HepG2 (cell line): ENCODE measurements around the gene SMARCB1. TPM values are rescaled to one million over a fixed set of nuclear protein-coding genes. Genes with fewer than 3 reads are reported as not detected.

Source experiments
- ATF7 ChIP-seq, 2 experiments: fragments of 450-650 bp in 1 of 2; sonication (generic) in 1 of 2; formaldehyde crosslinking in 1 of 2; IDR thresholded peaks; 2 replicates each; pipeline versions ENCODE4 v1.4.0 to v1.6.1; 2016 to 2020; ENCODE audit warnings: antibody characterized with exemption in 1 of 2, mild to moderate bottlenecking in 1 of 2, missing genetic modification reagents in 1 of 2
- DPF2 ChIP-seq: sonication (generic); formaldehyde crosslinking; IDR thresholded peaks from 2 replicates; pipeline ENCODE4 v1.4.0; 2020; ENCODE audit warnings: mild to moderate bottlenecking, low read depth, missing genetic modification reagents, borderline replicate concordance
- EED ChIP-seq: sonication (generic); formaldehyde crosslinking; IDR thresholded peaks from 2 replicates; pipeline ENCODE4 v1.5.0; 2020; ENCODE audit warnings: mild to moderate bottlenecking, missing genetic modification reagents
- EZH2 ChIP-seq: conservative IDR thresholded peaks from 2 replicates; pipeline ENCODE4 v1.6.1; 2012; ENCODE audit warnings: mild to moderate bottlenecking, low read depth, low read length, moderate library complexity
- FOXM1 ChIP-seq: sonication (generic); formaldehyde crosslinking; IDR thresholded peaks from 2 replicates; pipeline ENCODE4 v1.5.0; 2020; ENCODE audit warnings: missing genetic modification reagents
- ISX ChIP-seq: sonication (generic); formaldehyde crosslinking; conservative IDR thresholded peaks from 2 replicates; pipeline ENCODE4 v1.5.0; 2020; ENCODE audit warnings: missing genetic modification reagents
- KLF6 ChIP-seq: IDR thresholded peaks from 2 replicates; pipeline ENCODE4 v1.8.0; 2016; ENCODE audit warnings: missing biosample characterization, missing genetic modification reagents
- MLX ChIP-seq: IDR thresholded peaks from 2 replicates; pipeline ENCODE4 v1.6.1; 2016
- NR2C2 ChIP-seq: sonication (generic); formaldehyde crosslinking; IDR thresholded peaks from 2 replicates; pipeline ENCODE4 v1.4.0; 2020; ENCODE audit warnings: missing genetic modification reagents, mild to moderate bottlenecking, moderate library complexity, borderline replicate concordance
- PRMT3 ChIP-seq: sonication (generic); formaldehyde crosslinking; IDR thresholded peaks from 2 replicates; pipeline ENCODE4 v1.8.1; 2022; ENCODE audit warnings: low read depth, mild to moderate bottlenecking, moderate library complexity, missing genetic modification reagents, borderline replicate concordance
- RBM39 ChIP-seq: fragments of 200-400 bp; formaldehyde crosslinking; IDR thresholded peaks from one replicate; pipeline ENCODE4 v1.6.1; 2018; ENCODE audit warnings: antibody characterized with exemption, mild to moderate bottlenecking, low read depth, low read length; ENCODE audit not compliant: poor library complexity, severe bottlenecking
- REXO4 ChIP-seq: sonication (generic); formaldehyde crosslinking; IDR thresholded peaks from 2 replicates; pipeline ENCODE4 v1.8.0; 2022; ENCODE audit warnings: missing genetic modification reagents, mild to moderate bottlenecking, borderline replicate concordance
- RXRB ChIP-seq: IDR thresholded peaks from 2 replicates; pipeline ENCODE4 v1.6.1; 2016; ENCODE audit warnings: borderline replicate concordance, missing genetic modification reagents, missing compliant biosample characterization
- SOX6 ChIP-seq, 2 experiments: fragments of 450-650 bp in 1 of 2; sonication (generic) in 1 of 2; formaldehyde crosslinking in 1 of 2; IDR thresholded peaks; 2 replicates each; pipeline versions ENCODE4 v1.4.0 to v1.6.1; 2017 to 2020; ENCODE audit warnings: antibody characterized with exemption in 1 of 2, mild to moderate bottlenecking in 1 of 2, missing genetic modification reagents in 1 of 2
- SRSF9 ChIP-seq: fragments of 200-400 bp; formaldehyde crosslinking; IDR thresholded peaks from 2 replicates; pipeline ENCODE4 v1.6.1; 2018; ENCODE audit warnings: borderline replicate concordance, mild to moderate bottlenecking, low read depth, low read length; ENCODE audit not compliant: insufficient read depth, poor library complexity, severe bottlenecking
- TBX2 ChIP-seq: sonication (generic); formaldehyde crosslinking; IDR thresholded peaks from 2 replicates; pipeline ENCODE4 v1.5.0; 2020; ENCODE audit warnings: missing genetic modification reagents, mild to moderate bottlenecking, borderline replicate concordance
- ZNF124 ChIP-seq: sonication (generic); formaldehyde crosslinking; IDR thresholded peaks from 2 replicates; pipeline ENCODE4 v1.4.0; 2020; ENCODE audit warnings: missing genetic modification reagents
- ZNF253 ChIP-seq: sonication (generic); formaldehyde crosslinking; IDR thresholded peaks from 2 replicates; pipeline ENCODE4 v1.8.0; 2022; ENCODE audit warnings: mild to moderate bottlenecking, missing genetic modification reagents, borderline replicate concordance
- ZNF317 ChIP-seq: sonication (generic); formaldehyde crosslinking; IDR thresholded peaks from 2 replicates; pipeline ENCODE4 v1.5.0; 2020; ENCODE audit warnings: mild to moderate bottlenecking, missing genetic modification reagents
- ZNF549 ChIP-seq: sonication (generic); formaldehyde crosslinking; IDR thresholded peaks from 2 replicates; pipeline ENCODE4 v1.5.0; 2020; ENCODE audit warnings: missing genetic modification reagents
- ZNF792 ChIP-seq: IDR thresholded peaks from 2 replicates; pipeline ENCODE4 v1.6.1; 2016
- ZSCAN21 ChIP-seq: sonication (generic); formaldehyde crosslinking; IDR thresholded peaks from 2 replicates; pipeline ENCODE4 v1.8.0; 2022; ENCODE audit warnings: mild to moderate bottlenecking, missing genetic modification reagents, moderate library complexity, borderline replicate concordance
- ZZZ3 ChIP-seq: sonication (generic); formaldehyde crosslinking; IDR thresholded peaks from 2 replicates; pipeline ENCODE4 v1.4.0; 2020; ENCODE audit warnings: missing genetic modification reagents, mild to moderate bottlenecking, borderline replicate concordance
- polyA plus RNA-seq, 8 experiments: library from polyadenylated mRNA; depleted of rRNA in 3 of 8; stranded (reverse) in 7 of 8; unstranded in 1 of 8; fragments of >200 nt; fragmentation: Illumina TruSeq in 4 of 8; extraction: Trizol in 4 of 8; gene quantifications; 2 replicates each; pipeline versions ENCODE4 v1.2.1 to v1.2.3, GENCODE V29; 2011 to 2016; ENCODE audit warnings: low read depth in 4 of 8, missing spikeins in 1 of 8, mixed read lengths in 1 of 8; ENCODE audit not compliant: insufficient read depth in 1 of 8
- total RNA-seq, 5 experiments: library from RNA; depleted of rRNA; stranded (reverse); fragments of >200 nt; fragmentation: Illumina TruSeq; extraction: Trizol; gene quantifications; 2 replicates each; pipeline ENCODE4 v1.2.3, GENCODE V29; 2016; ENCODE audit warnings: low read depth in 1 of 5
- TF ChIP-seq, protein P1 (sequence below): sonication (generic); formaldehyde crosslinking; IDR thresholded peaks from 2 replicates; pipeline ENCODE4 v1.5.0; 2020; ENCODE audit warnings: missing genetic modification reagents

SMARCB1 gene
- total and polyA plus RNA-seq, 2 of the 13 experiments (the other 11 are each of a cell fraction or from before 2014, with no cell fraction given), result 74.0 to 166 TPM

- peak; percentile 59 for TF ChIP-seq ZSCAN21 (CRISPR knock-in tag)
- TF ChIP-seq DPF2 (CRISPR knock-in tag), result no peak
- no peak; the same call in 1 of the 2 replicates for TF ChIP-seq KLF6 (CRISPR knock-in tag)
- TF ChIP-seq ZNF253 (CRISPR knock-in tag), result peak; percentile 36; the same call in 1 of the 2 replicates
- TF ChIP-seq RXRB (CRISPR knock-in tag), result peak; percentile 49; the same call in 1 of the 2 replicates
- TF ChIP-seq ZNF124, result no peak; the same call in none of the 2 replicates
- TF ChIP-seq MLX (CRISPR knock-in tag), result peak; percentile 81
- peak; percentile 68 for TF ChIP-seq TBX2 (CRISPR knock-in tag)
- no peak for TF ChIP-seq EZH2
- no peak for TF ChIP-seq ZNF792 (CRISPR knock-in tag)
- peak; percentile 41; the same call in 1 of the 2 replicates for TF ChIP-seq NR2C2 (CRISPR knock-in tag)
- TF ChIP-seq REXO4 (CRISPR knock-in tag), result no peak
- TF ChIP-seq RBM39, result no peak
- TF ChIP-seq ZNF549 (CRISPR knock-in tag), result no peak
- no peak for TF ChIP-seq PRMT3 (CRISPR knock-in tag)
- TF ChIP-seq SRSF9, result no peak
- TF ChIP-seq, protein P1, sequence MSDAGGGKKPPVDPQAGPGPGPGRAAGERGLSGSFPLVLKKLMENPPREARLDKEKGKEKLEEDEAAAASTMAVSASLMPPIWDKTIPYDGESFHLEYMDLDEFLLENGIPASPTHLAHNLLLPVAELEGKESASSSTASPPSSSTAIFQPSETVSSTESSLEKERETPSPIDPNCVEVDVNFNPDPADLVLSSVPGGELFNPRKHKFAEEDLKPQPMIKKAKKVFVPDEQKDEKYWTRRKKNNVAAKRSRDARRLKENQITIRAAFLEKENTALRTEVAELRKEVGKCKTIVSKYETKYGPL, result no peak
- peak; percentile 56; the same call in 1 of the 2 replicates for TF ChIP-seq ZNF317 (CRISPR knock-in tag)
- no peak for TF ChIP-seq FOXM1 (CRISPR knock-in tag)
- TF ChIP-seq ATF7 (IDR thresholded peaks at IDR 0.05), result no peak
- no peak for TF ChIP-seq ATF7 (CRISPR knock-in tag; IDR thresholded peaks at IDR 0.05)
- TF ChIP-seq ZZZ3, result peak; percentile 51; the same call in 1 of the 2 replicates
- no peak for TF ChIP-seq SOX6 (IDR thresholded peaks at IDR 0.05)
- TF ChIP-seq SOX6 (CRISPR knock-in tag; IDR thresholded peaks at IDR 0.05), result peak; percentile 57
- no peak for TF ChIP-seq EED (CRISPR knock-in tag)
- 0 out of 2 replicates have a peak, but pooled peaks have one; percentile 46 for TF ChIP-seq ISX
These were observed 18.9 kb upstream of the SMARCB1 start, which contains the start of gene CHCHD10 (continued) for GRCh38 chr22:23767673-23768548.
